Panc1 (cell line): ENCODE measurements around the gene TBC1D22A.

Source experiments
- POLR2AphosphoS5 ChIP-seq: IDR thresholded peaks from 2 replicates; pipeline ENCODE4 v1.6.1; 2012; ENCODE audit warnings: mild to moderate bottlenecking, low read depth, low read length, moderate library complexity
- SIN3A ChIP-seq: IDR thresholded peaks from 2 replicates; pipeline ENCODE4 v1.6.1; 2012; ENCODE audit warnings: low read depth, mild to moderate bottlenecking, low read length, moderate library complexity, borderline replicate concordance; ENCODE audit not compliant: insufficient read depth
- TF ChIP-seq, protein P1 (sequence below), 2 experiments: IDR thresholded peaks; 2 replicates each; pipeline ENCODE4 v1.6.1; 2011 to 2012; ENCODE audit warnings: low read depth in 2 of 2, control low read depth in 1 of 2, low read length in 1 of 2, mild to moderate bottlenecking in 1 of 2, moderate library complexity in 1 of 2; ENCODE audit not compliant: insufficient read depth in 1 of 2
- TF ChIP-seq, protein P2 (sequence below): fragments of 450-650 bp; IDR thresholded peaks from 2 replicates; pipeline ENCODE4 v1.5.1; 2017; ENCODE audit warnings: mild to moderate bottlenecking

DNA sequence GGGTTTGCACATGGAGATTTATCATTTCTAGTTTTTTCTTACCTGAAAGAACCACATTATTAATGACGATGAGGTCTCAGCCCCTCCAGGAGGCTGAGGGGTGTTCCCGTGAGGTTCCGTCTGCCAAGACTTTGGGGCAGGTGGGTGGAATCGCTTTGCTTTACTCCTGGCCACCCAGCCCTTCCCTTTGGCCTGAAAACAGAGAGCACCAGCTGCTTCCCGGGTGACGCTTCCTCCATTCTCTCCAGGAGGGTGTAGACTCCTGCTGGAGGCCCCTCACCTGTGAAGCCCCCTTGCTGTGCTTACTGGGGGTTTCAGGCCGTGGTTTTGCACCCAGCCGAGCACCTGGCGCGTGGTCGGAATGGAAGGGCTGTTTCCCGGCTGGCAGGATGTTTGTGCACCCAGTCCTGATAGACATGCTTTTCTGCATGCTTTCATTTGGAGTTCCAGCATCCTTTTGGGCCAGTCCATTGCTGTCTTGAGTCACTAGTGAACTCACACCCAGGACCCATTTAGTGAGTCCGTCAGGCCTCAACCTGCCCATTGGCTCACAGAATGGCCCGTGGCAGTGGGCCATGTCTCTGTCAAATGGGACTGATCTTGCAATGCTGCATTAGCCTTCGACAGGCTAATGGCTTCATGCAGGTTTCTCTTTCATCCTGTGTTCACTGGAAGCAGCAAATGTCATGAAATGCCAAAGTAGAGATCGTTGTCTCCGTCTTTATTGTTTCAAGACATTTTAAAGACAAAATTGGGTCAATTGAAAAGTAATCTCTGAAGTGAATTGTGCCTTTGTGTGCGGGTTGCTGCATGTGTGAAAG lies 360.8 kb downstream of the TBC1D22A start:
- TF ChIP-seq, protein P1, sequence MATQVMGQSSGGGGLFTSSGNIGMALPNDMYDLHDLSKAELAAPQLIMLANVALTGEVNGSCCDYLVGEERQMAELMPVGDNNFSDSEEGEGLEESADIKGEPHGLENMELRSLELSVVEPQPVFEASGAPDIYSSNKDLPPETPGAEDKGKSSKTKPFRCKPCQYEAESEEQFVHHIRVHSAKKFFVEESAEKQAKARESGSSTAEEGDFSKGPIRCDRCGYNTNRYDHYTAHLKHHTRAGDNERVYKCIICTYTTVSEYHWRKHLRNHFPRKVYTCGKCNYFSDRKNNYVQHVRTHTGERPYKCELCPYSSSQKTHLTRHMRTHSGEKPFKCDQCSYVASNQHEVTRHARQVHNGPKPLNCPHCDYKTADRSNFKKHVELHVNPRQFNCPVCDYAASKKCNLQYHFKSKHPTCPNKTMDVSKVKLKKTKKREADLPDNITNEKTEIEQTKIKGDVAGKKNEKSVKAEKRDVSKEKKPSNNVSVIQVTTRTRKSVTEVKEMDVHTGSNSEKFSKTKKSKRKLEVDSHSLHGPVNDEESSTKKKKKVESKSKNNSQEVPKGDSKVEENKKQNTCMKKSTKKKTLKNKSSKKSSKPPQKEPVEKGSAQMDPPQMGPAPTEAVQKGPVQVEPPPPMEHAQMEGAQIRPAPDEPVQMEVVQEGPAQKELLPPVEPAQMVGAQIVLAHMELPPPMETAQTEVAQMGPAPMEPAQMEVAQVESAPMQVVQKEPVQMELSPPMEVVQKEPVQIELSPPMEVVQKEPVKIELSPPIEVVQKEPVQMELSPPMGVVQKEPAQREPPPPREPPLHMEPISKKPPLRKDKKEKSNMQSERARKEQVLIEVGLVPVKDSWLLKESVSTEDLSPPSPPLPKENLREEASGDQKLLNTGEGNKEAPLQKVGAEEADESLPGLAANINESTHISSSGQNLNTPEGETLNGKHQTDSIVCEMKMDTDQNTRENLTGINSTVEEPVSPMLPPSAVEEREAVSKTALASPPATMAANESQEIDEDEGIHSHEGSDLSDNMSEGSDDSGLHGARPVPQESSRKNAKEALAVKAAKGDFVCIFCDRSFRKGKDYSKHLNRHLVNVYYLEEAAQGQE (IDR thresholded peaks at IDR 0.05; ENCODE audit: insufficient read depth in 1 of 2, low read depth in 2 of 2, low read length in 1 of 2): no peak
- TF ChIP-seq, protein P2, sequence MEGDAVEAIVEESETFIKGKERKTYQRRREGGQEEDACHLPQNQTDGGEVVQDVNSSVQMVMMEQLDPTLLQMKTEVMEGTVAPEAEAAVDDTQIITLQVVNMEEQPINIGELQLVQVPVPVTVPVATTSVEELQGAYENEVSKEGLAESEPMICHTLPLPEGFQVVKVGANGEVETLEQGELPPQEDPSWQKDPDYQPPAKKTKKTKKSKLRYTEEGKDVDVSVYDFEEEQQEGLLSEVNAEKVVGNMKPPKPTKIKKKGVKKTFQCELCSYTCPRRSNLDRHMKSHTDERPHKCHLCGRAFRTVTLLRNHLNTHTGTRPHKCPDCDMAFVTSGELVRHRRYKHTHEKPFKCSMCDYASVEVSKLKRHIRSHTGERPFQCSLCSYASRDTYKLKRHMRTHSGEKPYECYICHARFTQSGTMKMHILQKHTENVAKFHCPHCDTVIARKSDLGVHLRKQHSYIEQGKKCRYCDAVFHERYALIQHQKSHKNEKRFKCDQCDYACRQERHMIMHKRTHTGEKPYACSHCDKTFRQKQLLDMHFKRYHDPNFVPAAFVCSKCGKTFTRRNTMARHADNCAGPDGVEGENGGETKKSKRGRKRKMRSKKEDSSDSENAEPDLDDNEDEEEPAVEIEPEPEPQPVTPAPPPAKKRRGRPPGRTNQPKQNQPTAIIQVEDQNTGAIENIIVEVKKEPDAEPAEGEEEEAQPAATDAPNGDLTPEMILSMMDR: no peak
- no peak for TF ChIP-seq SIN3A
- TF ChIP-seq POLR2AphosphoS5: no peak
